HG03139 (cell line): ENCODE measurements around the gene FANCE.

Experiments
- ATAC-seq: cut with Tn5 transposase; IDR thresholded peaks from one replicate; pipeline ENCODE4 v1.9.1; 2021; ENCODE audit not compliant: unreplicated experiment

Gene FANCE

GRCh38 chr6:35483490-35483889 is 31.4 kb downstream of the FANCE start:
- ATAC-seq = no peak

- ATAC-seq = no peak
Observed at GRCh38 chr6:35483893-35484645, 31.9 kb downstream of the FANCE start.

- ATAC-seq = no peak
Observed at GRCh38 chr6:35484921-35485392, 32.8 kb downstream of the FANCE start.

- no peak for ATAC-seq
Observed at GRCh38 chr6:35485402-35485877, 33.3 kb downstream of the FANCE start.

GRCh38 chr6:35486005-35486925 is 34.1 kb downstream of the FANCE start:
- ATAC-seq = no peak

GRCh38 chr6:35487658-35488516 is 35.7 kb downstream of the FANCE start:
- no peak for ATAC-seq

- ATAC-seq = no peak
Observed at GRCh38 chr6:35488517-35488862, 36.4 kb downstream of the FANCE start.

- no peak for ATAC-seq
Observed at GRCh38 chr6:35489066-35489465, 36.9 kb downstream of the FANCE start.

- ATAC-seq = no peak
Observed at GRCh38 chr6:35489995-35490791, 38.1 kb downstream of the FANCE start.

GRCh38 chr6:35490821-35491557 is 38.9 kb downstream of the FANCE start:
- ATAC-seq = no peak

GRCh38 chr6:35491558-35492257 is 39.6 kb downstream of the FANCE start:
- ATAC-seq = no peak

- ATAC-seq = no peak
Observed at GRCh38 chr6:35492258-35492973, 40.3 kb downstream of the FANCE start.

GRCh38 chr6:35492974-35493284 is 40.8 kb downstream of the FANCE start:
- no peak for ATAC-seq

GRCh38 chr6:35493307-35493983 is 41.3 kb downstream of the FANCE start:
- no peak for ATAC-seq

GRCh38 chr6:35494161-35494563 is 42.0 kb downstream of the FANCE start:
- ATAC-seq = no peak

GRCh38 chr6:35495258-35496035 is 43.3 kb downstream of the FANCE start:
- ATAC-seq = no peak
